Activated CD8-positive, alpha-beta memory T cell treated with anti-CD3 and anti-CD28 coated beads, Interleukin-2, amount 50 U/mL, for 1 hour (primary cell): ENCODE data around the gene NPY4R.
"Not testable (repeated sequence)": the region's sequence is repeated elsewhere in the genome, so short reads cannot be mapped to it uniquely, and the experiment has no call there.

ENCODE experiments used
- DNase-seq: peaks from one replicate; pipeline ENCODE4 v3.0.0-alpha.2; 2020; ENCODE audit errors: extremely low read depth

NPY4R gene

DNA sequence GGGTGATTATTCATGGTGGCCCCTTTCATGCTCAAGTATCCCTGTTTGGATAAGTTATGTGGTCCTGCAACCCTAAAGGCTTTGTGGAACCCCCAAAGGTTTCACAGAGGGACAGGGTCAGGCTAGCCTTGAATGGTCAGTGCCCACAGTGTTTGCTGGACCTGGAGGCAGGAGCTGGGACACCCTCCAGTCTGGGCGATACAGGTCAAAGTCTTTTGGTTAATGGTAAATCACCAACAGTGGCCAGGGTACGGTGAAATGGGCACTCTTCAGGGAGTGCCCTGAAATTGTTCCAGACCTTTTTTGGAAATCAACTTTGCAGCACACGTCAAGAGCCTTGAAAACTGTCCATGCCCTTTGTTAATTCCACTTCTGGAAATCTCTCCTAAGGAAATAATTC is 8.7 kb downstream of the NPY4R start:
- not testable (repeated sequence) for DNase-seq

DNA sequence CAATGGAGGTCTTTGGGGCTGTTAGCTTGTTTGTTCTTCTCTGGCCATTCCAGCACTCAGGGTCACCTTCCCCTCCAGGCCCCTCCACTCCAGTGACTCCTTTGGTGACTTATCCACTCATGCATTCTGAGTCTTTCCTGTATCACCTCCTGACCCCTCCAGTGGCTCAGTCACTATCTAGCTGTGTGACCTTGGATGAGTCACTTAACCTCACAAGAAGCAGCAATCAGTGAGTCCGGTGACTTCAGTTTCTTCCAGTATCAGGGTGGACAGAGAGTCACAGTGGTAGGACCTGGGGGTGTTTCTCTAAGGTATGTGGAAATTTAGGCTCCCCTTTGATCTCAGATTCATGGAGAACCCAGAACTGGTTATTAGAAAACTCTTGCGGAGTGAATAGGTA is 9.8 kb downstream of the NPY4R start:
- DNase-seq, result not testable (repeated sequence)

DNA sequence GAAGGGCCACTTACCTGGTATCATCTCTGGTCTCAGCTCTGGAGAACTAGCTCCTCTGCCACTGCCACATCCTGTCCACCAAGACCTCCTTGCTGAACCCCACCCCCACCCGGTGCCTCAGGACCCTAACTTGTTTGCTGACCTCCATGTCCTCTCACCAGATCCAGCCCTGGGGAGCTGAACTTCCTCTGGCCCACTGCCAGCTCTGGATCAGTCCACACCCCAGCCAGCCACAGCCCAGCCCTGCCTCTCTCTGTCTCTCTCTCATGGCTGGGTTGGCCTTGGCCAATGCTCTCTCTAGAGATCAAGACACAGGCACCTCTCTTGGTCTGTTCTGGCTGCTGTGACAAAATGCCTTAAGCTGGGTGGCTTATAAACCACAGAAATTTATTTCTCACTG is 14.4 kb downstream of the NPY4R start:
- DNase-seq, result not testable (repeated sequence)

DNA sequence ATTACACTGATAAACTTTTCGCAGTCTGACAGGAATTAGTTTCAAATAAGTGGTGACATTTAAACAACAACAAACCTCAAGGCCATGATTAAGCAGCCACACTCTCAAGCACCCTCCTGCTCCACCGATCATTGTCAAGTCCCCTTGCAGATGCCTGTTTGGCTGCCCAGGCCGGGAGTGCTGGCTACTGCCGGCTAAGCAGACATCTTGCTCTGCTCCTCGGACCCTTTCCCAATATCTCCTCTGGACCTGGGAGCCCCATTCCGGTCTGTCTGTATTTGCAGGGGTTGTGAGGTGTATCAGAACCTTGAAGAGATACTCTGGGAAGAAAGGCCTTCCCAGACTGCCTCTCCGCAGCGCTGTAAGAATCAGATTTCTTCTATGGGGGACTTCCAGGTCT is 14.9 kb downstream of the NPY4R start:
- DNase-seq, result not testable (repeated sequence)

GRCh38 chr10:46447439-46447838 is 18.3 kb downstream of the NPY4R start:
- not testable (repeated sequence) for DNase-seq

GRCh38 chr10:46445389-46446122 is 20.2 kb downstream of the NPY4R start:
- DNase-seq, result not testable (repeated sequence)

GRCh38 chr10:46443422-46443821 is 22.3 kb downstream of the NPY4R start:
- DNase-seq, result not testable (repeated sequence)

DNA sequence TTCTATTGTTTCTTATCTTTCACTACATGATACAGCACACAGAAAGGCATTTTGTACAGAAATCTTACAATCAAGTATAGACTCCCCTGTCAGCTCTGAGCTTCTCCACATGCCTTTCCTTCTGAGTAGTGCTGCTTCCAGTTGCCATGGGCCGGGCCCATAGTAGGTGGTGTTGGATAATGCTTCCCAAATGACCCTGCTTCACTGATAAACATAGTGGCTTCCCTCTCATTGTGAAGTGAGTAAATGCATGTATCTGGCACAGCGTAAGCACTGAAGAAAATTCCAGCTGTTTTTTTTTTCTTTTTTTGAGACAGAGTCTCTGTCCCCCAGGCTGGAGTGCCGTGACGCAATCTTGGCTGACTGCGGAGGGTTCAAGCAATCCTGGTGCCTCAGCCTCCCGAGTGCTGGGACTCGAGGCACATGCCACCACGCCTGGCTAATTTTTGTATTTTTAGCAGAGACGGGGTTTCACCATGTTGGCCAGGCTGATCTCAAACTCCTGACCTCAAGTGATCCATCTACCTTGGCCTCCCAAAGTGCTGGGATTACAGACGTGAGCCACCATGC is 23.0 kb downstream of the NPY4R start:
- DNase-seq, result not testable (repeated sequence)

DNA sequence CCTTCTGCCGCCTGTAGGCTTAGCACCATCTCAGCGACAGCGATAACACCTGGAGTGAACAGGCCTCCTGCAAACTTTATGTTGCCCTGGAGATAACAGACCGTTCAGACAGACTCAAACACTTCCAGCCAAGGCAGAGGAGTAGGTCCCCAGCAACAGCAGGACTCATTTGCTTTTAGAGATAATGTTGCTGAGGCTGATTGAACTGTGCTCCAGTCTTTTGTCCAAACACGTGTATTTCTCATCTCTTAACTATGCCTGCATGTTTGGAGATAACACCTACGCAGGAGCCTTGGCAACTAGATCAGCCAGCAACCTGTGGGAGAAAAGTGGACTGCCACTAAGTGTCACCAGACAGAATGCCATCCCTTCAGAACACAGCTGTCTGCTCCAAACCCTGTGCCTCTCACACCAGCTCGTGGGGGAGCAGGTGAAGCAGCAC is 23.9 kb downstream of the NPY4R start:
- DNase-seq, result not testable (repeated sequence)

GRCh38 chr10:46440942-46441341 is 24.8 kb downstream of the NPY4R start:
- DNase-seq, result not testable (repeated sequence)

GRCh38 chr10:46423550-46423949 is 42.2 kb downstream of the NPY4R start:
- DNase-seq, result not testable (repeated sequence)

GRCh38 chr10:46419570-46420379 is 46.0 kb downstream of the NPY4R start:
- not testable (repeated sequence) for DNase-seq

DNA sequence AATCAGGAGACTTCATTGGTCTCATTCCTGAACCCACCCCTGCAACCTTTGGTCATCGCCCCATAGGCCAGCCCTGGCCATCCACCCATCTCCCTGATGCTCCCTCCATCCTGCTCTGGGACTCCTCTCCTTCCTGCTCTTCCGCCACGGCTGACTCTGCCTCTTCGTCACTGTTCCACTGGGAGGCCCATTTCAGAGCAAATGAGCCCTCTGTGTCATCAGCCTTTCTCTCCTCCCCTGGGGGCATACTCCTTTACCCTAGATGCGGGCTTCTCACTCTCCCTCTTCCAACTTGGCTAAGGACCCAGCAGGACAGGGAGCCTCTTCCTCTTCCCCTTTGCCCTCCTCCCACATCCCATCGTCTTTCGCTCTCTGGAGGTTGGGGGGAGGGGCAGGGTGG is 47.5 kb downstream of the NPY4R start:
- not testable (repeated sequence) for DNase-seq

DNA sequence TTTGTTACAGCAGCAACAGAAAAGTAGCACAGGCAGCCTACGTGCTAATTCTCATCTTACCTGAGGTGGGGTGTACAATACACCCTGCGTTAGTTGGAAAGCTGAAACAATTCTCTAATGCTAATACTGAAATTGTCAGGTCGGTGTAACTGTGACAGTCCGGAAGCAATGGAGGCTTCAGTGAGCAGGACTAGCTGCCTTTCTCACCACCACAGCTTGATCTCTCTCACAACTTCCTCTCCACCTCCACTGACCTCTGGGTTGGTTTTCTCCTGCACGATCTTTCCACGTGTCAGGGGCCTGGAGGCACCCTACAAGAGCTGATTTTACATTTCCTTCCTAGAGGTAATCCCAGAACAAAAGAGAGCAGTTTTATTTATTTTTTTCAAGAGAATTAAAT is 50.5 kb downstream of the NPY4R start:
- DNase-seq, result not testable (repeated sequence)

DNA sequence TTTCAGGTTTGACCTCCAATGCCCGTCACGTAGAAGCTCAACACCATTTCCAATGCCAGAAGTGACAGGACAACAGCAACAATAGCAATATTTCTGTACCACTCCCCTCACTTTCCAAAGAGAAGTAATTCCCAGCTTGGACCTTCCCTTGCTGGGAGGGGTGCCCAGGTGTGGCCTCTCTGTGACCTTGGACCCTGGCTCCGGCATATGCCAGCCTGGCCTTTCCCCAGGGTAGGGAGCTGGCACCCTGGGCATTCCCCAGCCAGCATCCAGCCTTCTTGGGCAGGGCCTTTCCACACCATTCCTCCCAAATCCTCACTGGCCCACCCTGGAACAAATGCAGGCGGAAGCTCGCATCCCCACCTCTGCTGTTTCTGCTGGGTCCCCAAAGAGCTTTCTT is 53.1 kb downstream of the NPY4R start:
- DNase-seq, result not testable (repeated sequence)

DNA sequence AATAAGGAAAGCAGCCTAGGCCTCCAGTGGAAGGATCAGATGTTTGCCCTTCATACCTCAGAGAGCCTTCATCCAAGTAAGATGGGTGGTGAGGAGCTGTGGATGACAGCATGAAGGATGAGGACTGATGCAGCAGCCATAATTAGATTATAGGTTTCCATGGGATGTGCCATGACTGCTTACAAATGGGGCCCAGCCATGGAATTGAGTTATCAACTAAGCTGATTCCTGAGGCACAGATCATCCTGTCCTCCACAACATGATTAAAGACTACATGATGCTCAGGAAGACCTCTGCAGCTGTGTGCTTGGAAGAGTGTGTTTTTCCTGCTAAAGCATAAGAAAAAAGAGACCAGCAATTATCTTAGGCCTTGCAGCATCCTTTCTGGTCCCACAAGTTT is 54.6 kb downstream of the NPY4R start:
- DNase-seq, result not testable (repeated sequence)
